Stimulated activated CD4-positive, alpha-beta T cell treated with anti-CD3 and anti-CD28 coated beads, TNF-alpha, amount 100 ng/mL, for 48 hours (primary cell): ENCODE results near the gene KCNJ11.
A peak's percentile ranks its signal among the peaks of the same experiment; 100 is the strongest.

Experiments
- DNase-seq, 3 donors: peaks; one replicate each; pipeline ENCODE4 v3.0.0-alpha.2; 2020; ENCODE audit warnings: low read depth in 3 of 3

Gene KCNJ11

DNA sequence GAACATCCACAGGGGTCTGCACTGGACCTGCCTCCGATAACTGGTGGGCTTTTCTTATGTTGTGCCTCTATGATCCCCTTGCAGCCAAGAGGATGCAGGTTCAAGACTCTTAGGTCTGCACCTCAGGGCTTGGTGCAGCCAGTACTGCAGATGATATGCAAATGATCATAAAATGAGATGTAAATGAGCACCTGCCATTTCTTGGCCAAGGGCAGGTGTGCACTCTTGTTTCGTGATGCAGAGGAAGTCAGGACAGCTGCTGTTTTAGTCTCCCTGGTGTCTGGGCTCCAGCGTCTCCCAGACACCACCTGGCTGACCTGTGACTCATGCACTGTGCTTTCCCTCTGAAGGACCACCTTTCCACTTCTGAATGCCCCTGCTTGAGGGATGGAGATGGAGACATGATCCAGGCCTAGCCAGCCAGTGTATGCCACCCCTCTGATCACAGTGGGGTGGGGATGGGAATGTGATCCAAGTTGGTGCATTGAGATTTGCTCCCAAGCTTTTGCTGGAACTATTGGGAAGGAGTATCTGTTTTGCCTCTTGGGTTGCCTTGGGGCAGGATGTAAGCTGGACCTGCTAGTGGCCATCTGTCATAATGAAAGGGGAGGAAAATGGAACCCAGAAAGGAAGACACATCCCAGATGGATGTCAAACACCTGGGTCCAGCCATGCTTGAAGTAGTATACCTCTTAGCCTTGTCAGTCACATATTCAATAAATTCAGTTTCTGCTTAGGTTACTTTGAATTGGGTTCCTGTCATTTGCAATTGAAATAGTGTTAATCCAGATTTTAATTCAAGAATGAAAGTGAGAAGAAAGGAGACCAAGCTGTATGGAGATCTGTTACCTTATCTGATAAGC lies 3.3 kb upstream of the KCNJ11 start:
- DNase-seq = no peak

DNA sequence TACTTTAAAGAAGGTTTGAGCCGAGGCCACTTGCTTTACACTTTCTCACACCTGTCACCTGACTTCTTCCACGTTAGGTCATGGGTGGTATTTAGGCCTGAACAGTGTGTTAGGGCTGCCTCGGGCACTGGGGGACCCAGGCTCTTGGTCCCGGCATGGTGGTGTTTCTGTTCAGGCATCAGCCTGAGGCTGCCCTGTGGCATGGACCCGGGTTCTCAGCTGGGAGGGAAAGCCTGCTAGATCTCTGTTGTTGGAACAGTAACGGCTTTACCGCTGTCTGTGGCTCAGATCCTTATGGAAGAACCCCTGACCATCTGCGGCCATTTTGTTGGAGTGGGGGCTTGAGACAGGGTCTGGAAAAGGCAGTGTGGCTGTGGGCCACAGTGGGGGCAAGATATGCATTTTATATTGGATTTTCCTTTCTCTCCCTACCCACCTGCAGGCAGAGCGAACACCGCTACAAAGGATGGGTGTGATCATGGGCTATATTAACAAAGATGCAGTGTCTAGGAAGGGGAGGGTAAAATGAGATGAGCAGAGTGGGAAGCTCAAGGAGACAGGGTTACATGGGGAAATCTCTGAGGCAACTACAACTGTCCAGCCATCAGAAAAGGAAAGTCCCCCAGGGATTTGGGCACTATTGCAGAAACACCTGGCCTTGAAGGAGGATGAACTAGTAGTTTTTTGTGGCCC lies 1.6 kb upstream of the KCNJ11 start:
- DNase-seq = no peak

DNA sequence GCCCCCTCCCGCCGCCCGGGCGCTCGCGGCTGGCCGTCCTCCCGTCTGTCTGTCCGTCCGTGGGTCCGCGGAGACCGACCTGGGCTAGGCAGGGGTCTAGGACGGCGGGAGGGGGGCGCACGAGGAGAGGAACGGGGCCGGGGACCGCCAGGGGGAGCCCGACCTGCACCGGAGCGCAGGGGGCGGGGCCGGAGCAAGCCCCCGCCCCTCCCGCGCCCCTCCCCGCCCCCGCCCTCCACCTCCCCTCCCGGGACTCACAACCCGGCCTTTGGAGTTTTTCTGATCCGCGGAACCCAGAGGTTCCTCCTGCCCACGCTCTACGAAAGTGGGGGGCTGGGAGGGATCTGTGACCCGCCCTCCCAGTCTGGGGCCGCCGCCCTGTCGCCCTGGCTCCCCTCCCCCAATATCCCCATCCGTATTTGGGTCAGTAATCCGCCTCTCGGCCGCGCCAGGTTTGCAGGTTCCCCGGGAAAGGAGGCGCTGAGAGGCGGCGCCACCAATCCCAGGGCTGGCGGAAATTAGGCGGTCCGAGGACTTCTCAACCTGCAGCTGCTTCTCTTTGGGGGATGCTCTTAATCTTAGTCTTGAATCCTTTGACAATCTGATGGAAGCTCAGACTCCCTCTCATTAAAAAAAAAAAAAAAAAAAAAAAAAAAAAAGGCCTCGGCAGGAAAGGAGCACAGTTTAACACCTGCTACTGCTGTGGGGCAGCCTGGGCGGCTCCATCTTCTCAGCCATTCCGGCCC lies 925 bp upstream of the KCNJ11 start:
- peak; percentile 45 to 78 (median 57) for DNase-seq

DNA sequence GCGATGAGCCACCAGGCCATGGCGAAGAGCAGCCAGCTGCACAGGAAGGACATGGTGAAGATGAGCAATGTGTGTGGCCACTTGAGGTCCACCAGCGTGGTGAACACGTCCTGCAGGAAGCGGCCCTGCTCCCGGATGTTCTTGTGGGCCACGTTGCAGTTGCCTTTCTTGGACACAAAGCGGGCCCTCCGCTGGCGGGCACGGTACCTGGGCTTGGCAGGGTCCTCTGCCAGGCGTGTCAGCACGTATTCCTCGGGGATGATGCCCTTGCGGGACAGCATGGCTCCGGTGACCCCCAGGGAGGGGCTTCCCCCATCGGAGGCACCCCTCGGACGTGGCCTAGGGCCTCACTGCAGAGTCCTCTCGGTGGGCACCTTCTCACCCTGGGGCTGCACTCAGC lies 648 bp downstream of the KCNJ11 start:
- no peak for DNase-seq

DNA sequence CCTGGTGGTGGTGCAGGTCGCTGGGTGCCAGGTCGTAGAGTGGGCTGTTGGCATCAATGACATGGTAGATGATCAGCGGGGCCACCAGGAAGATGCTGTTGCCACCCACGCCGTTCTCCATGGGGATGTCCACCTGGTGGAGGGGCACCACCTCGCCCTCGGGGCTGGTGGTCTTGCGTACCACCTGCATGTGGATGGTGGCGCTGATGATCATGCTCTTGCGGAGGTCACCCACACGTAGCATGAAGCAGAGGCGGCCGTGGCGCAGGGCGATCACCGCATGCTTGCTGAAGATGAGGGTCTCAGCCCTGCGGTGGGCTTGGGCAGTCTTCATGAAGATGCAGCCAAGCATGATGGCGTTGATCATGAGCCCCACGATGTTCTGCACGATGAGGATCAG lies 1.2 kb downstream of the KCNJ11 start:
- no peak for DNase-seq

DNA sequence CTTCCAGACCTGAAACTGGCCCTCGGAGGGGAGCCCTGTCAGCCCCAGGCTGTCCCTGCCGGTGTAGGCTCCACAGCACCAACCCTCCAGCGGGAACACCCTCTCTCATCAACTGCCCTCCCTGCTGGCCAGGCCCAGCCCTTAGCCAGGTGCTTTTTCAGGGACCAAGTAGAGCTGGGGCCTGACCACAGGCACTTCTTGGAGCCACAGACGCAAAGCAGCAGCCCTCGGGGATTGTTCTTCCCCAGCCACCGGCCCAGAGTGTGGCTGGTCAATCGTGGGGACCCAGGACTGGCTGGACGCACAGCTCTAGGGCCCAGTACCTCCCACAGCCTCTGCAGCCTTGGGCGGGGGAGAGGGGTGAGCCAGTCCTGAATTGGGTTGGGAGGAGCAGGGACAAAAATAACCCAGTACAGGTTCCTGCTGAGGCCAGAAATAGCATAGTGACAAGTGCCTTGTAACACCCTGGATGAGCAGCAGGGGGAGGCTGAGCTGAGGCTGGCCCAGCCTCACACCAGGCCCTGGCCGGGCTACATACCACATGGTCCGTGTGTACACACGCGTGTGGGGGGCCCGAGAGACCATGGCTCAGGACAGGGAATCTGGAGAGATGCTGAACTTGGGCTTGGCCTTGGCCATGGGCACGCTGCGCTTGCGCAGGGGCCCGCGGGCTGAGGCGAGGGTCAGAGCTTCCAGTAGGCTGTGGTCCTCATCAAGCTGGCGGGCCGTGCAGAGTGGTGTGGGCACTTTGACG lies 2.0 kb downstream of the KCNJ11 start:
- peak in 2 of 3 donors; percentile 9 to 48 for DNase-seq

DNA sequence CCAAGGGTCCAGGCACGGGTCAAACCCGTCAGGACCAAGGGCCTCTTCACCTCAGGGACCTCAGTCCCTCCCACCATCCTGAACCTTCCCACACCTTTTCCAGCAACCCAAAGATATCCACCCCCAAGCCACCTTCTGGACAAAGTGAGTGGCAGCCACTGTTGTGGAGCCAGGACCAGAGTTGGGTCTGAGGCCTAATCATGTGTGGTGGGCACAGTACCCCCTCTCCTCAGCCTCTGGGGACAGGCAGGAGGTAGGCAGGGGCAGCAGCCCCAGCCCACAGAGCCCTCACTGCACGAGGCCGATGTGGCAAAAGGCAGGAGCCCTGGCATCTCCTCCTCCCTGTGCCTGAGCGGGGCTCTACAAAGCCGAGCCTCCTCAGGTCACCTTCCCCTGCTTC lies 2.5 kb downstream of the KCNJ11 start:
- DNase-seq = no peak

DNA sequence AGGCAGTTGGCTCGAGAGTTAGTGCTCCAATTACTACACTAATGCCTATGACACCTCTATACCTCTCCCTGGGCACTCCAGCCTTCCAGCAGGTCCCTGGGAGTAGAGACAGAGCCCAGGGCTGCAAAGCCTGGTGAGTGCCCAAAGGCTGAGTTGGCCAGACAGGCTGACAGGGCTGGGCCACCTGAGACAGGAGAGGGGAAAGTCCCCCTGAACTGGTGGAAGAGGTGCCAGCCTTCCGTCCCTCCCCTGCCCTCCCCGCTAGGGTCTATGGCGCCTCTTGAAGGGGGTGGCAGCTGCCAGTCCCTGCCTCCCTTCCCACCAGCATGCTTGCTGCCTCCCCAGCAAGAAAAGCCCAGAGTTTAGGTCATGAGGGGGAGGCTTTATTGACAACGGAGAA lies 3.0 kb downstream of the KCNJ11 start:
- no peak for DNase-seq

DNA sequence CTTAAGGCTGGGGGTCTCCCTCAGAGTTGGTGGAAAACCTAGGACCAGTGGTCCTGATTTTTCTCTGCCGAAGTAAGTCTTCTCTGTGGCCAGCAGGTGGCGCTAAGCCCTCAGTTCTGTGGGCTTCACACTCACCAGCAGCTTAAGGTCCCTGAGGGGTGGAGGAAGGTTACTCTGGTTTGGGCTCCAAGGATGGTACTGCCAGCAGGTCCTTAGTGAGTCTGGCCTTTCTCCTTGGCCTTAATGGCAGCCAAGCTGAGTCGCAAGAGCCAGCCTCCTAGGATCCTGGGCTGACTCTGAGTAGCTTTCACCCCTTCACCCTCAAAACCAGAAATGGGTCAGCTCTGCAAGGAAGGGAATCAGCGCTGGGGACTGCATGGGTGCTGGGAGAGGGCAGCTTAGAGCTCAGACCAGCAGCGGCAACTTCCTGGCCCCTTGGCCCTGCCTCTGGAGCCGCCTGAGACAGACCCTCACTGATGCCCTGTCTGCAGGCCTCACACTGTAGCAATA lies 4.4 kb downstream of the KCNJ11 start:
- DNase-seq = peak; percentile 55 to 73 (median 58)

DNA sequence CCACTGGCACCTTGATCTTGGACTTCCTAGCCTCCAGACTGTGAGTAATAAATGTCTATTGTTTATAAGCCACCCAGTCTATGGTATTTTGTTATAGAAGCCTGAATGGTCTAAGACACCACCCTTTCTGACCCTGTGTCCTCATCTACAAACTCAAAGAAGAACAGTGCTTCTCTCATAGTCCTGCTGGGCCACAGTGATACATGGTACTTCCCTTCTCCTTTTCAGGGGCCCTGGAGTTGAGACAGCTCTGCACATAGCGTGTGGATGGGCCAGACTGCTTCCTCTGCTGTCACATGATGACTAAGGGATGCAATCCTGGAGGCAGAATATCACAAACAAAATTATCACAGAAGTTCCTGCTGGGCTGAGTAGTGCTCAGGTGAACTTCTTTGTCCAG lies 5.0 kb downstream of the KCNJ11 start:
- DNase-seq = no peak

DNA sequence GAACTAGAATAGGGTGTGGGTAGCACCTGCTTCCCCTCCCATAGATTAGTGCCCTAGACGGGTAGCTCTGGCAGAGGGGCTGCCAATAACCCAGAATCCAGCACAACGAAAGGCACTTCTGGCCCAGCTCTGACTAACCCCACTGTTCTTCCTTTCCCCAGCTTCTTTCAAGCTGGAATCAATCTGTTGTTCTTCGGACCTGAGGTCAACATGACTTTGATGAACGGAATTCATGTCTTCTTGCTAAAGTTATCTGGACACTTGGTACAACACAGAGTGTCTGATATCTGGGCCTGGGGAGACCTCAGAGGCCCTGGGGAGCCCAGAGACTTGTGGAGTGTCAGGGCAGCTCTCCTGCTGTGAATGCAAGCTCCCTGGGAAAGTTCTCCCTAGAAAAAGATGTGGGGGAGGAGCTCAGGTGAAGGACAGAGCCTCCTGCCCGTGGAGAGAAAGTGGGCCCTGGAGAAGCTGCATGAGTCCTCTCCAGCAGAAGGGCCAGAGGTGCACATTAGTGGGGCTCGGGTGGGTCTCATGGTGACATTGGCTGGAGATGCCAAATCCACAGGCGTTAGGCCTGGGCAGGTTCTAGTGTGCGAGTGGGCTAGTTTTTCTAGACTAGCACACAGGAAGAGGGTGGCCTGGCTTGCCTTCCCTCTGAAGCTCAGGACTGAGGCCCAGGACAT lies 6.3 kb downstream of the KCNJ11 start:
- no peak for DNase-seq

DNA sequence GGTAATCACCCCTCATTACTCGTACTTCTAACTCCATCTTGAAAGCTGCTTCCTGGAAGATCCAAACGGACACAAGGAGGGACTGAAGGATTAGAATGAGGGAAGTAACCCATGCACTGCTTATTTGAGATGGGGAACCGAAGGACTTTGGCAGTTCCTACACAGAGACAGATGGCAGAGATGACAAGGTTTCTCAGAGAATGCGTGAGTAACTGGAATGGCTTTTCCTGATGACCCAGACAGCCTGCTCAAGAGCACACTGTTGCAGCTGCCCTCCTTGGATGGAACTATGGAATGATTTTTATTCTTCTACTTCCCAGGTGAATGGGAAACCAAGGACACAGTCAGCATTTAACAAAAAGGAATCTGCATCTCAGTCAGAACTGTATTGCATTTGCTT lies 7.3 kb downstream of the KCNJ11 start:
- DNase-seq = no peak

DNA sequence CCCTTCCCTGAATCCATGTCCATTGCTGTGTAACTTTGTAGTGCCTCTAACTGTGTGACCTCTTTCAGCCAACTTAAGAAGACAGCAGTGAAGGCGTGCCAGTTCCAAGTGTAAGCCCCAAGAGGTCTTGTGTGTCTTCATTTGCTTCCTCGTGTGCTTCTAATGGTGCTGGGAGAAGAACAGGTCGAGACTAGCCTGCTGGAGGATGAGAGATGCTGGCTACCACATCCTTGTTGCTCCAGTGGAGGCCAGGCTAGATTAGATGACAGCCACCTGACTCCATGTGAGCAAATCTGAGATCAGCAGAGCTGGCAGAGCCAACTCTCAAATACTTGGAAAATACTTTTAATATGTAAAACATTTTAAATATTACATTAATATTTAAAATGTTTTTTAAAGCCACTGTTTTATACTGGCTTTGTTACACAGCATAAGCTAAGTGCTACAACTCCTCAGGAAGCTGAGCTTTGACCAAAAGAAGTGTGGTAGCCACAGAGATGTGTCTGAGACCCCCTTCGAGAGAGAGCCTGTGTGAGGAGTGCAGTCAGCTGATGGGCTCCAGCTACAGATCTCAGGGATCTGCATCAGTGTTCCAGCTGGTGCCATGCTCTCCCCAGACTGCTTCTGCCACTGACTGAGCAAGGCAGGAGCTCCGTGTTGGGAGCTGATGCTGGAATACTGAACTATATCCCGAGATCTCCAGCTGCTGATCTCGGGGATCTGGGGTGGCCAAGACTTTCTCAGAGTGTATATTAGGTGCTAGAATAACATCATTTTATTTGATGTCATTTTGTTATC lies 8.9 kb downstream of the KCNJ11 start:
- DNase-seq = no peak

DNA sequence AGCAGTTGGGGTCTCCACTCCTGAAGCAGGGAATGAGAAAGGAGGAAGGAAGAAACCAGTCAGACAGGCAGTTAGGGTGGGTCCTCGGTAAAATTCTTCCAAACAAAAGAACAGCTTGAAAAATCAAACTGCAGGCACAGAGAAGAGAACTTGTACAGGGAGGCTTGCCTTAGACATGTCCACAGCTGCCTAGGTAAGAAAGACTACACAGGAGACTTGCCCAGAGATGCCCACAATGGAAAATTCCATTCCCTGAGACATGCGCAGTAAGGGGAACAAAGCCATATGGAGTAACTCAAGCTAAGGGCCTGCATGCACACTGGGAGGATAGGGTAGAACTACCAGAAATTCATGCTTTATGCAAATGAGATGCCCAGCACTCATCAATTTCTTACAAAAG lies 9.8 kb downstream of the KCNJ11 start:
- DNase-seq = no peak

DNA sequence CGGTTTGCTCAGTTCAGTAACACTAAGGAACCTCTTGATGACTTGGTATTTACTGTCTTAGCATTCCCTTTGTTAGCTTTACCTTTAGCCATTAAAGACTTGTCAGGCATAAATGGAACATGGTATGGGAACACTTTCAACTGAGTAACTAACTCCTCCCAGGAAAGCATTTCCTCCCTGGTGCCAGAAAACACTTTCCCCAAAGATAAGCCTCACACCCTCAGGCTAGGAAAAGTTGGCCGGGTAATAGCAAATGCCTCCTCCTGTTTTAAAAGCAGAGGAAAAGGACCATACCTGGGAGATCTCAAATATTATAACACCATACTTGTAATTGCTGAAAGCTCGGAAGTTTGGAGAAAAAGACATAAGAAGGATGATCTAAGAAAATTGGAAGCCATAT lies 12.0 kb downstream of the KCNJ11 start:
- DNase-seq = no peak

DNA sequence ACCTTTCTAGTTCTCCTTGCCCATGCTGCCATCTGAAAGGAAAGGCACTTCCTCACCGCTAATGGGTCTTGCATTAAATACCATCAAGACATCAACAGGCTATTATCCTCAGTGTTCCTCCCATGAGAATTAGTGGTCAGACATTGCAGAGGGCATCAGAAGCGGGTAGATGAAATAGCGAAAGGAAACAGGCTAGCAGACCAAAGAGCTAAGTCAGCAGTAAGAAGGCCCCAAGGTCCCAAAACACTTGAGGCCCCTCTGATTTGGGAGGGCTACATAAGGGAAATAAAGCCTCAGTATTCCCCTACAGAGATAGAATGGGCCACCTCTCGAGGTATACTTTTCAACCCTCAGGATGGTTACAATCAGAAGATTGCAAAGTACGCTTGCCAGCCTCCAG lies 12.9 kb downstream of the KCNJ11 start:
- no peak for DNase-seq

DNA sequence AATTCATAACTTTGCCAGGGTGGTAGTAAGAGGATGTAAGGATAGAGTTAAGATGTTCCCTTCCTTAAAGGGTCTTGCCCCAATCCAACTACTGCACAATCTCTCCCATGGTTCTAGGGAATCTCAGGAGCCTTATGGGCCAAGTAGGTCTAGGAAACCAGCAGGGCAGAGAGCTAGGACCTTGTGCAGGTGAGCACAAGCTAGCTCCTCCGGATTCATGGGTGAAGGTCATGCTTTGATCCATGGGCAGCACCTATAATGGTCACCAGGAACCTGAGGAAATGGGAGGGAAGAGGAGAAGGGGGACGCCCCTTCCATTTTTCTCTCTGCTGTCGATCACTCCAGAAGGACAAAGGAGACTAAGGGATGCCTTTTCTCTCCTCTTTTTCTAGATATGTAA lies 16.8 kb downstream of the KCNJ11 start:
- DNase-seq = no peak

DNA sequence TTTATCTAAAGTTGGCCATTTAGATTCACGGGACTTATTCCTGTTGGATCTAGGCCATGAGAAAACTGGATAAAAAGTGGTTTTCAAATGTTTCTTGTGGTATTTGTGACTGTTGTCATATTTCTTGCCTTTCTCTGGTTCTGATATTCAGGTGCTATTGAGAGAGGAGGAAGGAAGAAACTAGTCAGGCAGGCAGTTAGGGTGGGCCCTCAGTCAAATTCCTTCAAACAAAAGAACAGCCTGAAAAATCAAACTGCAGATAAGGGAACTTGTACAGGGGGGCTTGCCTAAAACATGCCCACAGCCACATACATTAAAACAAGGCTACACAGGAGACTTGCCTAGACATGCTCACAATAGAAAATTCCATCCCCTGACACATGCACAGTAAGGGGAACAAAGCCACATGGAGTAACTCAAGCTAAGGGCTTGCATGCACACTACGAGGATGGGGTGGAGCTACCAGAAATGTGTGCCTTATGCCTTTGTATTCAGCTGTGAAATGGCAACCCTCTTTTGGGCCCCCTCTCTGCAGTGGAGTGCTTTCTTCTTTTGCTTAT lies 18.7 kb downstream of the KCNJ11 start:
- DNase-seq = no peak

DNA sequence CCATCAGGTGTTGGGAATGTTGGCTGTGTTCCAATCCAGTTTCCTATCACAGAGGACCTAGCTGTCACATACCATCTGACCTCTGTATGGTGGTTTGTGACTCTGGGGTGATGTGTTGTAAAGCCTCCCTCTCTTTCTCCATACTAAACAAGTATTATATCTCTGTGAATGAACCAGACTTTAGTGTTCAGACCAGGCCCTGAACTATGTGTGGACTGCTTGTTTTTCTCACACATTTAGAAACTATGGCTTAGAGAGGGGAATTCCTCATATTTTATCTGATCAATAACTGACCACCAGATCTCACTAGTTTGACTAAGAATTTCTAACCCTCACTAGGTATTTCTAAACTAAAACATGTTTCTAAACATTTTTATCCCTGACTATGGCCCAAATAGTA lies 19.4 kb downstream of the KCNJ11 start:
- no peak for DNase-seq

DNA sequence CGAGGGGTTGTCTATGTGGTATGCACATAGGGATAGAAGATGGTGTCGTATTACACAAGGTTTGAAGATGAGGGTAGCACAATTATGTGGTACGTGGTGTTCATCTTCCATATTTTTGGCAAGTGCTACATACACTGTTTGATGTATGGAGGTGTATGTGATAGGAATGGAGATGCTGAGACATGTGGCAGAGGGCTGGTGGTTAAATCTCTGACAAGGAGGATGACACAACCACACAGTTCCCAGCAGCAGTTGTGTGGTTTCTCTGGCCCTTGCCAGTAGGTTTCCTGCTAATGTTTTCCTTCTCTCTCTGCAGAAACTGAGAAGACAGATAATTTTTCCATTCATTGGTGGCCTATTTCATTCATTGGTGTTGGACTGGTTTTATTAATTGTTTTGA lies 19.9 kb downstream of the KCNJ11 start:
- DNase-seq = no peak
